Spinal cord (tissue), 10 donors: Measurements from ENCODE around the gene TRIM15. TPM values are rescaled to one million over a fixed set of nuclear protein-coding genes. Genes with fewer than 3 reads are reported as not detected.
A peak's percentile ranks its signal among the peaks of the same experiment; 100 is the strongest.
"Not testable (repeated sequence)": the region's sequence is repeated elsewhere in the genome, so short reads cannot be mapped to it uniquely, and the experiment has no call there.

Source experiments
- DNase-seq, 6 donors: peaks; one replicate each; pipeline versions ENCODE4 v3.0.0 to v3.0.0-alpha.2; 2013 to 2015; ENCODE audit warnings: low spot score in 6 of 6, low read depth in 4 of 6
- H3K27ac ChIP-seq: one replicate; pipeline ENCODE4 v1.5.1; 2013; ENCODE audit warnings: low read depth, low read length, control low read depth
- H3K27me3 ChIP-seq: one replicate; pipeline ENCODE4 v1.6.1; 2013; ENCODE audit warnings: low read length; ENCODE audit not compliant: control insufficient read depth, insufficient read depth
- H3K36me3 ChIP-seq: one replicate; pipeline ENCODE4 v1.6.1; 2013; ENCODE audit warnings: low read length; ENCODE audit not compliant: control insufficient read depth, insufficient read depth
- H3K4me1 ChIP-seq: one replicate; pipeline ENCODE4 v1.6.1; 2013; ENCODE audit warnings: low read length; ENCODE audit not compliant: control insufficient read depth, insufficient read depth
- H3K4me3 ChIP-seq: one replicate; pipeline ENCODE4 v1.5.1; 2013; ENCODE audit warnings: low read depth, low read length, control low read depth
- H3K9me3 ChIP-seq: one replicate; pipeline ENCODE4 v1.6.1; 2013; ENCODE audit warnings: low read length; ENCODE audit not compliant: control insufficient read depth, insufficient read depth
- WGBS: methylation state at CpG from one replicate; pipeline ENCODE4 v1.1.5; 2013; ENCODE audit warnings: missing lambda C conversion rate; ENCODE audit not compliant: insufficient coverage; 5-methylcytosine and 5-hydroxymethylcytosine counted together
- polyA plus RNA-seq, 2 donors: library from polyadenylated mRNA; unstranded; fragments of 120-200 nt; gene quantifications; one replicate each; pipeline ENCODE4 v1.2.1, GENCODE V29; 2013; ENCODE audit not compliant: insufficient read length in 2 of 2
- small RNA-seq: library from RNA; depleted of rRNA; stranded (forward); fragments of <200 nt; gene quantifications from one replicate; pipeline ENCODE3, GENCODE V24; 2014; ENCODE audit warnings: low replicate concordance
- total RNA-seq, 2 donors: library from RNA; depleted of rRNA in 1 of 2; stranded (reverse); fragments of 120-200 nt in 1 of 2; fragments of >200 nt in 1 of 2; gene quantifications; one replicate each; pipeline versions ENCODE4 v1.2.3 to v1.2.4, GENCODE V29; 2013 to 2014
- donor health status: healthy.

Gene TRIM15
- total and polyA plus RNA-seq, 4 donors: not detected

- peak in 5 of 6 donors; percentile 19 to 88 (median 50) for DNase-seq
- no peaks in the 10 kb centered on the region for H3K9me3 ChIP-seq
- H3K27me3 ChIP-seq: no peaks in the 10 kb centered on the region
- no peaks in the 10 kb centered on the region for H3K36me3 ChIP-seq
- no peak overlapping the region for H3K27ac ChIP-seq
- WGBS: 0% methylated on average over 1 of the region's 1 CpG
- H3K4me3 ChIP-seq: no peak overlapping the region
- peaks cover 4% of the 10 kb centered on the region for H3K4me1 ChIP-seq
Measured at GRCh38 chr6:30219244-30219643, 55.9 kb downstream of the TRIM15 start.

GRCh38 chr6:30221395-30221794 lies 58.0 kb downstream of the TRIM15 start:
- H3K4me1 ChIP-seq, H3K27me3 ChIP-seq, H3K36me3 ChIP-seq, H3K4me3 ChIP-seq, DNase-seq, H3K9me3 ChIP-seq, H3K27ac ChIP-seq: not testable (repeated sequence)
- WGBS: 100% methylated on average over 1 of the region's 6 CpGs

- not testable (repeated sequence) for H3K4me3 ChIP-seq, H3K9me3 ChIP-seq, H3K36me3 ChIP-seq, H3K27ac ChIP-seq, H3K4me1 ChIP-seq, H3K27me3 ChIP-seq, DNase-seq
- WGBS: 93% methylated on average over 23 of the region's 23 CpGs
Measured at GRCh38 chr6:30221956-30222355, 58.6 kb downstream of the TRIM15 start.

Small RNAs within 50 kb of the gene (small RNA-seq; reads per million reads assigned to genes)
- not detected for gene RF00554

Other genes starting within 250 kb of the TRIM15 start
- gene HLA-A, start 221.0 kb upstream of the TRIM15 start, total RNA-seq: 100 to 1,000 TPM; 112 to 246 TPM
- 100 to 1,000 TPM; 116 to 215 TPM for gene HLA-A, start 221.0 kb upstream of the TRIM15 start, polyA plus RNA-seq
- gene POLR1H, start 102.3 kb upstream of the TRIM15 start, total RNA-seq: 10 to 100 TPM; 18.0 to 35.2 TPM
- gene POLR1H, start 102.3 kb upstream of the TRIM15 start, polyA plus RNA-seq: 10 to 100 TPM; 18.3 to 21.0 TPM
- gene PPP1R11, start 96.3 kb upstream of the TRIM15 start, total RNA-seq: 10 to 100 TPM; 19.6 to 48.3 TPM
- 10 to 100 TPM; 85.7 to 97.7 TPM for gene PPP1R11, start 96.3 kb upstream of the TRIM15 start, polyA plus RNA-seq
- not detected for gene RNF39, start 87.8 kb upstream of the TRIM15 start, total RNA-seq
- 1 to 10 TPM; 2.2 to 2.3 TPM for gene RNF39, start 87.8 kb upstream of the TRIM15 start, polyA plus RNA-seq
- not detected for gene TRIM31, start 50.5 kb upstream of the TRIM15 start, total RNA-seq
- not detected for gene TRIM31, start 50.5 kb upstream of the TRIM15 start, polyA plus RNA-seq
- gene TRIM40, start 27.4 kb upstream of the TRIM15 start, total RNA-seq: under 1 TPM in 1 of 2 donors, not detected in 1; 0.17 TPM
- gene TRIM40, start 27.4 kb upstream of the TRIM15 start, polyA plus RNA-seq: under 1 TPM in 1 of 2 donors, not detected in 1; 0.19 TPM
- 1 to 10 TPM in 1 of 2 donors, under 1 TPM in 1; 0.94 to 2.2 TPM for gene TRIM10, start 2.3 kb upstream of the TRIM15 start, total RNA-seq
- gene TRIM10, start 2.3 kb upstream of the TRIM15 start, polyA plus RNA-seq: under 1 TPM; 0.14 to 0.19 TPM
- 10 to 100 TPM; 23.5 to 28.9 TPM for gene TRIM26, start 49.9 kb downstream of the TRIM15 start, total RNA-seq
- gene TRIM26, start 49.9 kb downstream of the TRIM15 start, polyA plus RNA-seq: 10 to 100 TPM; 38.9 to 53.9 TPM
- 10 to 100 TPM in 1 of 2 donors, 1 to 10 TPM in 1; 7.4 to 13.1 TPM for gene TRIM39, start 163.4 kb downstream of the TRIM15 start, total RNA-seq
- gene TRIM39, start 163.4 kb downstream of the TRIM15 start, polyA plus RNA-seq: 10 to 100 TPM; 11.3 to 11.8 TPM
- gene RPP21, start 181.6 kb downstream of the TRIM15 start, total RNA-seq: 10 to 100 TPM; 15.7 to 41.3 TPM
- 10 to 100 TPM; 49.1 to 56.9 TPM for gene RPP21, start 181.6 kb downstream of the TRIM15 start, polyA plus RNA-seq